Renal cortical epithelial cell (primary cell): Measurements from ENCODE around the gene ZNF101. TPM values are rescaled to one million over a fixed set of nuclear protein-coding genes. Genes with fewer than 3 reads are reported as not detected.

Experiments
- DNase-seq: peaks from one replicate; pipeline ENCODE4 v3.0.0-alpha.2; 2011; ENCODE audit warnings: low read depth
- total RNA-seq: library from RNA; depleted of rRNA; stranded (reverse); fragments of >200 nt; gene quantifications from 2 replicates; pipeline ENCODE4 v1.2.3, GENCODE V29; 2014

The ZNF101 gene
- total RNA-seq, 1 donor from 2014 or later, result 10.8 TPM

GRCh38 chr19:19642506-19643157, 26.0 kb upstream of the ZNF101 start:
- DNase-seq, result no peak

GRCh38 chr19:19643158-19644053, 25.2 kb upstream of the ZNF101 start, which contains the start of gene GMIP:
TSS of gene GMIP (minus strand) at chr19:19643657. CDS start at chr19:19643529, 128 bp downstream.
- no peak for DNase-seq

- DNase-seq, result no peak
Measured at GRCh38 chr19:19644054-19644388, 24.6 kb upstream of the ZNF101 start.

GRCh38 chr19:19645233-19645870, 23.3 kb upstream of the ZNF101 start:
- no peak for DNase-seq

- no peak for DNase-seq
Measured at GRCh38 chr19:19647037-19647835, 21.4 kb upstream of the ZNF101 start.

- no peak for DNase-seq
Measured at GRCh38 chr19:19649155-19649554, 19.5 kb upstream of the ZNF101 start.

- DNase-seq, result no peak
Measured at GRCh38 chr19:19649580-19649995, 19.1 kb upstream of the ZNF101 start.

- DNase-seq, result no peak
Measured at GRCh38 chr19:19650331-19650730, 18.3 kb upstream of the ZNF101 start.

- no peak for DNase-seq
Measured at GRCh38 chr19:19651076-19651475, 17.6 kb upstream of the ZNF101 start.

- no peak for DNase-seq
Measured at GRCh38 chr19:19652482-19653295, 15.9 kb upstream of the ZNF101 start.

- no peak for DNase-seq
Measured at GRCh38 chr19:19653597-19654147, 15.0 kb upstream of the ZNF101 start.

GRCh38 chr19:19654441-19654840, 14.2 kb upstream of the ZNF101 start:
- no peak for DNase-seq

- no peak for DNase-seq
Measured at GRCh38 chr19:19655051-19655594, 13.5 kb upstream of the ZNF101 start.

GRCh38 chr19:19655641-19656343, 12.8 kb upstream of the ZNF101 start:
- no peak for DNase-seq

GRCh38 chr19:19656451-19657396, 11.9 kb upstream of the ZNF101 start:
- DNase-seq, result no peak

- no peak for DNase-seq
Measured at GRCh38 chr19:19657397-19657783, 11.2 kb upstream of the ZNF101 start.

- DNase-seq, result no peak
Measured at GRCh38 chr19:19659646-19660245, 8.9 kb upstream of the ZNF101 start.

GRCh38 chr19:19661141-19661674, 7.4 kb upstream of the ZNF101 start:
- DNase-seq, result no peak
